ENCODE measurements around the gene FARS2. TPM values are rescaled to one million over a fixed set of nuclear protein-coding genes. Genes with fewer than 3 reads are reported as not detected.

Gene FARS2
- total RNA-seq, 1 experiment from 2014 or later: 17.8 TPM

GRCh38 chr6:5249451-5250122 lies 11.7 kb upstream of the FARS2 start:
- no peaks in the 10 kb centered on the region for H3K27me3 ChIP-seq (replicated peaks; ENCODE audit: insufficient read depth, low read depth, low read length, poor library complexity)
- intact Hi-C loops (cut with micrococcal nuclease; ENCODE audit: unreplicated experiment): loop anchor here (10.0 kb wide), 1 partner anchor 105 kb away; no protein-coding TSS in a partner anchor
- no peak overlapping the region for H3K27ac ChIP-seq (ENCODE audit: low read depth, low read length, poor library complexity, severe bottlenecking)
- no TSS peak for BruUV-seq (replicated peaks)
- DNase-seq (ENCODE audit: low spot score): no peak
- no peak overlapping the region for H3K4me3 ChIP-seq (ENCODE audit: low read depth, low read length, poor library complexity, severe bottlenecking)
- no peaks in the 10 kb centered on the region for H3K9me3 ChIP-seq (ENCODE audit: low read depth, low read length, poor library complexity, severe bottlenecking)
- CTCF ChIA-PET: no interaction called here
- H3K36me3 ChIP-seq (ENCODE audit: insufficient read depth, low read length, poor library complexity, severe bottlenecking): no peaks in the 10 kb centered on the region
- no peak for TF ChIP-seq EZH2 (IDR thresholded peaks at IDR 0.05; ENCODE audit: borderline replicate concordance, low read depth, low read length, poor library complexity, severe bottlenecking)
- TF ChIP-seq CTCF (conservative IDR thresholded peaks at IDR 0.05; ENCODE audit: low read depth, low read length): no peak
- peaks cover 10% of the 10 kb centered on the region for H3K4me1 ChIP-seq (ENCODE audit: insufficient read depth, low read length, poor library complexity, severe bottlenecking)
- POLR2A ChIA-PET (ENCODE audit: low non-redundant PET): no interaction called here

- no peak for TF ChIP-seq CTCF (conservative IDR thresholded peaks at IDR 0.05; ENCODE audit: low read depth, low read length)
- no peak for TF ChIP-seq EZH2 (IDR thresholded peaks at IDR 0.05; ENCODE audit: borderline replicate concordance, low read depth, low read length, poor library complexity, severe bottlenecking)
These were observed 10.9 kb upstream of the FARS2 start for GRCh38 chr6:5250451-5250850.

GRCh38 chr6:5250911-5251310 lies 10.4 kb upstream of the FARS2 start:
- ChIA-PET POLR2A (ENCODE audit: low non-redundant PET) (interaction anchor here (0.7 kb wide), 1 partner anchor 9 kb away, joined by 4 read pairs; no protein-coding TSS in a partner anchor), CTCF (no interaction called here)
- TF ChIP-seq CTCF (conservative IDR thresholded peaks at IDR 0.05; ENCODE audit: low read depth, low read length): 0 out of 2 replicates have a peak, but pooled peaks have one; percentile 14
- no peak for TF ChIP-seq EZH2 (IDR thresholded peaks at IDR 0.05; ENCODE audit: borderline replicate concordance, low read depth, low read length, poor library complexity, severe bottlenecking)
- Histone ChIP-seq H3K9me3 (ENCODE audit: low read depth, low read length, poor library complexity, severe bottlenecking) (no peaks in the 10 kb centered on the region), H3K27ac (ENCODE audit: low read depth, low read length, poor library complexity, severe bottlenecking) (no peak overlapping the region), H3K4me1 (ENCODE audit: insufficient read depth, low read length, poor library complexity, severe bottlenecking) (peaks cover 9% of the 10 kb centered on the region), H3K36me3 (ENCODE audit: insufficient read depth, low read length, poor library complexity, severe bottlenecking) (no peaks in the 10 kb centered on the region), H3K4me3 (ENCODE audit: low read depth, low read length, poor library complexity, severe bottlenecking) (no peak overlapping the region), H3K27me3 (replicated peaks; ENCODE audit: insufficient read depth, low read depth, low read length, poor library complexity) (no peaks in the 10 kb centered on the region)
- no peak for DNase-seq (ENCODE audit: low spot score)
- BruUV-seq (replicated peaks): no TSS peak
- intact Hi-C loops (cut with micrococcal nuclease; ENCODE audit: unreplicated experiment): loop anchor here (10.0 kb wide), 1 partner anchor 106 kb away; no protein-coding TSS in a partner anchor

More at GRCh38 chr6:5250451-5250850, 10.9 kb upstream of the FARS2 start:
- Histone ChIP-seq H3K27me3 (replicated peaks; ENCODE audit: insufficient read depth, low read depth, low read length, poor library complexity) (no peaks in the 10 kb centered on the region), H3K4me3 (ENCODE audit: low read depth, low read length, poor library complexity, severe bottlenecking) (no peak overlapping the region), H3K27ac (ENCODE audit: low read depth, low read length, poor library complexity, severe bottlenecking) (no peak overlapping the region), H3K4me1 (ENCODE audit: insufficient read depth, low read length, poor library complexity, severe bottlenecking) (peaks cover 9% of the 10 kb centered on the region), H3K36me3 (ENCODE audit: insufficient read depth, low read length, poor library complexity, severe bottlenecking) (no peaks in the 10 kb centered on the region), H3K9me3 (ENCODE audit: low read depth, low read length, poor library complexity, severe bottlenecking) (no peaks in the 10 kb centered on the region)
- POLR2A ChIA-PET (ENCODE audit: low non-redundant PET): no interaction called here
- CTCF ChIA-PET: no interaction called here
- DNase-seq (ENCODE audit: low spot score): no peak
- no TSS peak for BruUV-seq (replicated peaks)
- intact Hi-C loops (cut with micrococcal nuclease; ENCODE audit: unreplicated experiment): loop anchor here (10.0 kb wide), 1 partner anchor 106 kb away; no protein-coding TSS in a partner anchor

Measured in A673 (cell line).